GM18870 (cell line): Measurements from ENCODE around the gene NFE2L3.

Source experiments
- ATAC-seq: cut with Tn5 transposase; IDR thresholded peaks from one replicate; pipeline ENCODE4 v1.9.1; 2021; ENCODE audit warnings: moderate library complexity; ENCODE audit not compliant: unreplicated experiment

Gene NFE2L3

DNA sequence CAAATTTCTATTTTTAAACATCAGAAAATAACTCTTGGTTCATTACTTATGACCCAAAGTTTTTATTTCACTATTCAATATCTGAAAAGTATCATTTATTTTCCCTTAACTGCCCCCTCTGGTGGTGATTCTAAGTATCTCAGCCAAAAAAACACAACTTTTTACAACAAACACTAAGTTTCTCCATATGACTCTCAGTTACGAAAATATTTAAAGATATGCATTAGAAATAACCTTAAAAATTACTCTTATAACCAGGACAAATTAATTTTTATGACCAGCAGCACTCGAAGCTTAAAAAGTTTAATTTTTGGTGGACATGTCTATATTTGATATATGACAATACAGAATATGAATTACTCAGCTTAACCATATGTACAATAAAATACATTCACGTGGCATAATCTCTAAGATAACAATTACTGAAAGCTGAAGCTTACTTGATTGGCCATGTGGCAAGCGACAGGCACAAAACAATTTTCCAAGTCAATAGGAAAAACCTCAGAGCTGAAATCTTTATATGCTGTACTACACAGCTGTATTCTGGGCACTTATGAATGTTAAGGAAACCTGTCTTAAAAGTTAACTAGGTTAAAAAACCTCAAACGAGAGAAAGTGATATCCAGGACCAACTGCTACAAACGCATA, 46.3 kb downstream of the NFE2L3 start:
- ATAC-seq, result no peak

GRCh38 chr7:26198781-26199169, 46.8 kb downstream of the NFE2L3 start:
- ATAC-seq, result no peak

DNA sequence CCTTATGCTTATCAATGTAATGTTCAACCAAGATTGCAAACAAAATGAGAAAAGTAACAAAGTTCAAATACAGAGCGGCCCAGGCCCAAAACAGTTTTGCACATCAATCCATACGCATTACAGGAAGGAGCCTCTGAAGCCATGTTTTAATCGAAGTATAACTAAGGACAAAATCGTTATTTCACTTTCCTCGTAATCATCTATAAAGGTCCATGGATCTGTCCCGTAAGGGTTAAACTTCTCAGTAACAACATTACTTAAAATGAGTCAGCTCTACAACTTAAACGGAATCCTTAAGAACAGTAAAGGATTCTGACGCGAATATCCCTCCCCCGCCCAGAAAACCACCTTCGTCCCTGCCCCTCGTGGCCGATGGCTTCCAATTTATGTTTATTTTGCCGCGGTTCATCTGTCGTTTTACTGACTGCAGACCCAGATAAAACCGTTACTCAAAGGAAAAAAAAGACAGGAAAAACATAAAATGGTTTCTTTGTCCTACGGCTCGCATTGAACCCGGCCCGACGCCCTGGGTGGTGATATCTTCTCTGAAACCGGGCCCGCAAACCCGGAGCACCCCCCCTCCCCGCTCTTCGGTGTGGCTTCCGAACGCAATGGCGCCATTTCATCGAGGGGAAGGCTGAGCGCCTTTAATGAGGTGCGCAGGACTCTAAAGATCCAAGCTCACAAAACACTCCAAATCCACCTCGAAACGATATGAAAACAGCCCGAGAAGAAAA, 47.5 kb downstream of the NFE2L3 start:
- ATAC-seq, result no peak

DNA sequence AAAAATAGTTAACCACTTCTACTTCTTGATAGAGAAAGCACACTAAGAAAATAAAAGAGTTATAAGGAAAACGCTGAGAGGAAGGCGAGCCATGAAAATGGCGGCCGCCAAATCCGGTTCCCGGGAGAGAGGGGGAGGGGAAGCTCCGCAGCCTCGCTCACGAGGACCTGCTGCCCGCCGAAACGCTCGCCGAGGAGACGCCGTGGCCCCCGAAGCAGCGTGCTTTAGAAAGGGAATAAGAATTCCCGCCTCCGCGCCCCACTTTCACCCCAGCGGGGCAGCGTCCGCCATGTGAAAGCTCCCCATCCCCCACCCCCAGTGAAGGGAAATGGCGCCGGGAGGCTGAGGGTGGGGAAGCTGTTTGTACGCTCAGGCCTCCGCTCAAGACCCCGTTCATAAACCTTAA, 48.0 kb downstream of the NFE2L3 start:
- ATAC-seq, result peak; percentile 5

DNA sequence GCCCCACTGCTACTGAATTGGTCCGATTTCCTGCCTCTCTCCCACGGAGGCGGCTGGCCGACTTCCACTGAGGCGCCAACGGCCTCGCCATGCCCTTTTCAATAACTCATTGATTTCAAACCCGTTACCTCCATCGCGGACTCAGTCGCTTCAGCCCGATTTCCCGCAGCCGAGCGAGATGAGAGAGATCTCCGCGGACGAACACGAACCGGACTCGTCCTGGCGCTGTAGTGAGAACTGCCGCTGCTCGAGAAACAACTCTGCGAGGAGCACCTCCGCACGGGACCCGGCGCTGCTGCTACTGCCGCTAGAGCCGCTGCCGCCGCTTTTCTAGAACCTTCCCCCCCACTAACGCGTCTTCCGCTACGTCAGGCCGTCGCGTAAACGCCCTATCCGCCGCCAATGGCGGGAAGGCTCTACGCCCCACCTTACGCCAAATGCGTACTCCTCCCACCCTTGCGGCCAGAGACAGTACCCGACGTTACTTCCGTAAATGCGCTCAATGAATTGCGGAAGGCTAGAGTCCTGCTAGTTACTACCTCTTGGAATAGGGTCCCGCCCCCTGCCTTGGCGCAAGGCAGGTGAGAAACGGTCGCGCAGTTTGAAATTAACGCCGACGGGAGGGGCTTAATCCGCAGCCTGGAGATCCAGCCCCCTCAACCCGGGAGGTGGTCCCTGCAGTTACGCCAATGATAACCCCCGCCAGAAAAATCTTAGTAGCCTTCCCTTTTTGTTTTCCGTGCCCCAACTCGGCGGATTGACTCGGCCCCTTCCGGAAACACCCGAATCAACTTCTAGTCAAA, 48.6 kb downstream of the NFE2L3 start, which contains the start of gene HNRNPA2B1:
TSS of gene HNRNPA2B1 (minus strand) at position 303 of the 803 bp plus-strand sequence. CDS start at position 134, 169 bp downstream.
- ATAC-seq, result peak; percentile 75

DNA sequence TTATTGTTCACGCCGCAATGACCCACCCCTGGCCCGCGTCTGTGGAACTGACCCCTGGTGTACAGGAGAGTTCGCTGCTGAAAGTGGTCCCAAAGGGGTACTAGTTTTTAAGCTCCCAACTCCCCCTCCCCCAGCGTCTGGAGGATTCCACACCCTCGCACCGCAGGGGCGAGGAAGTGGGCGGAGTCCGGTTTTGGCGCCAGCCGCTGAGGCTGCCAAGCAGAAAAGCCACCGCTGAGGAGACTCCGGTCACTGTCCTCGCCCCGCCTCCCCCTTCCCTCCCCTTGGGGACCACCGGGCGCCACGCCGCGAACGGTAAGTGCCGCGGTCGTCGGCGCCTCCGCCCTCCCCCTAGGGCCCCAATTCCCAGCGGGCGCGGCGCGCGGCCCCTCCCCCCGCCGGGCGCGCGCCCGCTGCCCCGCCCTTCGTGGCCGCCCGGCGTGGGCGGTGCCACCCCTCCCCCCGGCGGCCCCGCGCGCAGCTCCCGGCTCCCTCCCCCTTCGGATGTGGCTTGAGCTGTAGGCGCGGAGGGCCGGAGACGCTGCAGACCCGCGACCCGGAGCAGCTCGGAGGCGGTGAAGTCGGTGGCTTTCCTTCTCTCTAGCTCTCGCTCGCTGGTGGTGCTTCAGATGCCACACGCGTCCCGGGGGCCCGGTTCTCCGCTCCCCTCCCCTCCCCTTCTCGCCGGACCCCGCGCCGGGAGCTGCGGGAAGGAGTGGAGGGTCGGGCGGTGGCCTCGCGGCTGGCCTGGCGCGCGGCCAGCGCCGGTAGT, 49.4 kb downstream of the NFE2L3 start, which contains the start of gene CBX3:
TSS of gene CBX3 (plus strand) at position 499 of the 772 bp plus-strand sequence. CDS start 1,254 bp downstream, outside the sequence.
- peak; percentile 26 for ATAC-seq

- ATAC-seq, result no peak
Observed at GRCh38 chr7:26202019-26202990, 50.3 kb downstream of the NFE2L3 start.

GRCh38 chr7:26203016-26203415, 51.0 kb downstream of the NFE2L3 start:
- no peak for ATAC-seq

- ATAC-seq, result no peak
Observed at GRCh38 chr7:26208040-26208439, 56.0 kb downstream of the NFE2L3 start.

- ATAC-seq, result no peak
Observed at GRCh38 chr7:26212921-26213718, 61.1 kb downstream of the NFE2L3 start.

DNA sequence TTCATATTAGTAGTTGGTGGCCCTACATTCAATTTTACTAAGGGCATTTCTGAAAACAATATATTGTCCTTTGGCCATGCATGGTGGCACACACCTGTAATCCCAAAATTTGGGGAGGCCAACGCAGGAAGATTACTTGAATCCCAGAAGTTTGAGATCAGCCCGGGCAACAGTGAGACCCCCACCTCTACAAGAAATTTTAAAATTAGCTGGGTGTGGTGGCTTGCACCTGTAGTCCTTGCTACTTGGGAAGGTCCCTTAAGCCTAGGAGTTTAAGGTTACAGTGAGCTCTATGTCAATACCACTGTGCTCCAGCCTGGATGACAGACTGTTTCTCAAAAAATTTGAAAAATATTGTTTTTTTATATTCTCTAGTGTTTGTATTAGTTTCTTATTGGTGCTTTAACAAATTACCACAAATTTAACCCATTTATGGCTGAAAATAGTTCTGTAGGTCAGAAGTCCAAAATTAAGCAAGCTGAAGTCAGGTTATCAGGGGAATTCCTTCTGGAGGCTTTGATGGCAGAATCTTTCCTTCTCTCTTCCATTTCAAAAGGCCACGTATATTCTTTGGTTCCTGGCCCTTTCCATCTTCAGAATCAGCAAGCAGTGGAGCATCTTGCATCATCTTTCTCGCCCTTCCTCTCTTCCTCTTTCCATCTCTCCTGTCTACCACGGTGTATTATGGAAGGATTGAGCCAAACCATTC, 62.0 kb downstream of the NFE2L3 start:
- ATAC-seq, result no peak

- ATAC-seq, result no peak
Observed at GRCh38 chr7:26216049-26216448, 64.1 kb downstream of the NFE2L3 start.

GRCh38 chr7:26224359-26224758, 72.4 kb downstream of the NFE2L3 start:
- no peak for ATAC-seq

DNA sequence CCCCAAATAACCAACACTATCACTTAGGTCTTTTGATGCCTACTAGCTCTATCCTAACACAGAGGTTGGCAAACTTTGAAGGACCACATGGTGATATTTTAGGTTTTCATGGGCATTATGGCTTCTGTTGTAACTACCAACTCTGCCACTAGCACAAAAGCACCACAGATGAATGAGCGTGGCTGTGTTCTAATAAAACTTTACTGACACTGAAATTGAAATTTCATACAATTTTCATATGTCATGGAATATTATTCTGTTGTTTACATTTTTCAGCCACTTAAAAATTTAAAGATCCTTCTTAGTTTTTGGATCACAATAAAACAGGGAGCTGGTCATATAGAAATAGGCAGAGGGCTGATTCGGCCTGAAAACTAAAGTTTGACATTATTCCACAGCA, 76.0 kb downstream of the NFE2L3 start:
- no peak for ATAC-seq

DNA sequence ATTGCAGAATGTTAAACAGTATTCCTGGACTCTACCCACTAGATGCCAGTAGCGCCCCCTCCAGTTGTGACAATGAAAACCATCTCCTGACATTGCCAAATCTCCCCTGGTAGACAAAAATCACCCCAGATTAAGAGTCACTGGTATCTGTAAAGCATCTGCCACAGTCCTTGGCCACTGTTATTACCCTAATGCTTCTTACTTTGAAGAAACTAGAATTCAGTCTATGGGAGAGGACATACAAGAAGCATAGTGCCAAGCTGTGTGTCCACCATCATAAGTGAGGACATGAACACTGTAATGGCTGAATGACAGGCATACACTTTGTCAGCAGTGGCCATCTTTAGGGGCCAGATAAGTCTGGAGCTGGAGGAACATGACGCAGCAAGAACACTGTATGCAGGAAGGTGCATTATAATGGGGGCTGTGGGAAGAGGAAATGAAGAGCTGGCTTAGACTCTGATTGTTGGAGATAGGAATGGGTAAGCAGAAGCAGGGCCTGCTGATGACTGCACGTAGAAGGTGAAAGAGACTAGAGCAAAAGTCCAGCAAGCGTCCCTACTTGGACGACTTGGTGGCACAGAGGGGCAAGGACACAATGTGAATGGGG, 82.0 kb downstream of the NFE2L3 start:
- no peak for ATAC-seq
